ENCODE data around the gene HRG.
"Not testable (repeated sequence)": the region's sequence is repeated elsewhere in the genome, so short reads cannot be mapped to it uniquely, and the experiment has no call there.

The HRG gene

GRCh38 chr3:186700267-186700666, 34.5 kb downstream of the HRG start:
- no peak for TF ChIP-seq CTCF (IDR thresholded peaks at IDR 0.05)
- no peak overlapping the region for H3K27ac ChIP-seq
- H3K36me3 ChIP-seq (ENCODE audit: control insufficient read depth, insufficient read depth, low read length) = no peaks in the 10 kb centered on the region
- H3K79me2 ChIP-seq = no peaks in the 10 kb centered on the region
- H3K9ac ChIP-seq = no peak overlapping the region
- H2AFZ ChIP-seq = no peak overlapping the region
- H3K4me2 ChIP-seq (ENCODE audit: low read length) = no peak overlapping the region
- H3K4me1 ChIP-seq = no peaks in the 10 kb centered on the region
- H3K4me3 ChIP-seq (ENCODE audit: low read depth, low read length) = no peak overlapping the region
- H3K9me3 ChIP-seq (ENCODE audit: control insufficient read depth, low read length) = no peaks in the 10 kb centered on the region
- no peaks in the 10 kb centered on the region for H3K27me3 ChIP-seq (ENCODE audit: control insufficient read depth, insufficient read depth, low read length)

GRCh38 chr3:186702451-186702850, 36.6 kb downstream of the HRG start:
- not testable (repeated sequence) for H3K4me1 ChIP-seq; H3K4me3 ChIP-seq (ENCODE audit: low read depth, low read length); H3K79me2 ChIP-seq; H3K27ac ChIP-seq; H3K9me3 ChIP-seq (ENCODE audit: control insufficient read depth, low read length); H3K27me3 ChIP-seq (ENCODE audit: control insufficient read depth, insufficient read depth, low read length); H3K9ac ChIP-seq; H3K36me3 ChIP-seq (ENCODE audit: control insufficient read depth, insufficient read depth, low read length); H3K4me2 ChIP-seq (ENCODE audit: low read length); H2AFZ ChIP-seq

DNA sequence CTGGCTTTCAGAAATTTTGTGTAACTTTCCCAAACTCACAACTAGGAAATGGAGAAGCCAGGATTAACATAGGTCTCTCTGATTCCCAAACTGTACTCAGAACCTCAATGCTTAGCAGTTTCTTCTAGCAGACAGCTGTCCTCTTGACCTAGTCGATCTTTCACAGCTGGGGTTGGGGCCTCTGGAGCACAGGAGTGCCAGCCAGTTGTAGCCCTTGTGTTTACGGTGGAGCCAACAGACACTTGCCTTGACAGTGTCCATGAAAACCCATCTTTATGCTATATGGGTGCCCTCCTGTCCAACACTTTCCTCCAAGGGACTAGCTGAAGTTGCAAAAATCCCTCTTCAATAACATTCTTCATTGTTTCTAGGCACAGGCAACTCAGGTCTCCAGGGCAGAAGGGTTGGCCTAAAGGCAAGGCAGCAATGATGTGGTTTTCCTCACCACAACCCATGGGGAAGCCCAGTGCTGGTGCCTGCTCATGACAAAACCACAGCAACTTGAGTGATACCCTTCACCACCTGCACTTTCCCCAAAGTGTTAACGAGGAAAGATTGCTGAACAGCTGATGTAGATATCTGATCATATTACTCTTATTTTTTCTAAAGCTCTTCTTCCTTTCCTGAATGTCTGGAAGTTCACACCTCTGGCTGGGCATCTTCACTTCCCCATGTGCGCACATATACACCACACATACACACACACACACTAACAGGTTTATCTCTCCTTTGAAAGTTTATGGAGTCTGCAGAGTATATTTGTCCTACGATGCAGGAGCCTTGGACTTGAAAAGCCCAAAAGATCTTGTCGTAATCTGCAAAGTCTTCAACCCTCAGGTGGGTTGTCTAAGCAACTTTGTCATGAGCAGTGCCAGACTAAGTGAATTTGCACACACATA, 40.3 kb downstream of the HRG start:
- TF ChIP-seq CTCF (IDR thresholded peaks at IDR 0.05) = no peak

GRCh38 chr3:186708983-186709679, 43.3 kb downstream of the HRG start:
- no peak overlapping the region for H3K9ac ChIP-seq

More for the DNA sequence above, 40.3 kb downstream of the HRG start:
- H3K4me3 ChIP-seq (ENCODE audit: low read depth, low read length) = no peak overlapping the region
- H3K9ac ChIP-seq = no peak overlapping the region
- no peak overlapping the region for H3K27ac ChIP-seq
- no peaks in the 10 kb centered on the region for H3K27me3 ChIP-seq (ENCODE audit: control insufficient read depth, insufficient read depth, low read length)
- H3K4me1 ChIP-seq = no peaks in the 10 kb centered on the region
- no peaks in the 10 kb centered on the region for H3K9me3 ChIP-seq (ENCODE audit: control insufficient read depth, low read length)
- H3K79me2 ChIP-seq = no peaks in the 10 kb centered on the region
- no peak overlapping the region for H3K4me2 ChIP-seq (ENCODE audit: low read length)
- no peak overlapping the region for H2AFZ ChIP-seq
- no peaks in the 10 kb centered on the region for H3K36me3 ChIP-seq (ENCODE audit: control insufficient read depth, insufficient read depth, low read length)

DNA sequence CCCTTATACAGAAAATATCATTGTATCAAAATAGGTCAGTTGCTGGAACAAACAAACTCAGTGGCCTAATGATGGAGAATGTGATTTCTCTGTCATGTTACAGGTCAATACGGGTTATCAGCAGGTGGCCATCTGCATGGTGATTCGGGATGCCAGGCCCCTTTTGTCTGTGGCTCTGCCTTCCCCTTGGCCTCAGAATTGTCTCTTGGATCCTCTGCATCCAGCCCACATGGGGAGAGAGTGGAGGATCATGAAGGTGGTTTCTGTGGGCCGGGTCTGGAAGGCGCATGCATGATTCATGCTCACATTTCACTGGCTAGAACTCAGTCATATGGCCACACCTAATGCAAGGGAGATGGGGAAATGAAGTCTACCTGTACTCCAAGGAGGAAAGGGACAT, 44.9 kb downstream of the HRG start:
- not testable (repeated sequence) for H3K36me3 ChIP-seq (ENCODE audit: control insufficient read depth, insufficient read depth, low read length); H3K9ac ChIP-seq; H3K4me1 ChIP-seq; H2AFZ ChIP-seq; H3K4me3 ChIP-seq (ENCODE audit: low read depth, low read length); H3K4me2 ChIP-seq (ENCODE audit: low read length); H3K79me2 ChIP-seq; H3K27ac ChIP-seq; H3K27me3 ChIP-seq (ENCODE audit: control insufficient read depth, insufficient read depth, low read length); H3K9me3 ChIP-seq (ENCODE audit: control insufficient read depth, low read length)

More at GRCh38 chr3:186708983-186709679, 43.3 kb downstream of the HRG start:
- no peak for TF ChIP-seq CTCF (IDR thresholded peaks at IDR 0.05)
- Histone ChIP-seq H3K27ac (no peak overlapping the region), H3K27me3 (ENCODE audit: control insufficient read depth, insufficient read depth, low read length) (no peaks in the 10 kb centered on the region), H3K79me2 (no peaks in the 10 kb centered on the region), H3K9me3 (ENCODE audit: control insufficient read depth, low read length) (no peaks in the 10 kb centered on the region), H3K36me3 (ENCODE audit: control insufficient read depth, insufficient read depth, low read length) (no peaks in the 10 kb centered on the region), H3K4me1 (no peaks in the 10 kb centered on the region), H2AFZ (no peak overlapping the region), H3K4me2 (ENCODE audit: low read length) (no peak overlapping the region), H3K4me3 (ENCODE audit: low read depth, low read length) (no peak overlapping the region)

Data from parathyroid adenoma (tissue), 2 donors.